GM23338 (cell line): Measurements from ENCODE around the gene ACO2. TPM values are rescaled to one million over a fixed set of nuclear protein-coding genes. Genes with fewer than 3 reads are reported as not detected.

Experiments used
- ATAC-seq: fragments of 200-7000 bp; cut with Tn5 transposase; 3 replicates; pipeline ENCODE4 v1.9.1; 2020
- DNase-seq: peaks from one replicate; pipeline ENCODE4 v3.0.0-alpha.2; 2015; ENCODE audit warnings: low spot score
- H2AFZ ChIP-seq: fragments of 200-600 bp; sonication (generic); 2 replicates; pipeline ENCODE4 v1.8.0; 2016; ENCODE audit warnings: antibody characterized with exemption, mild to moderate bottlenecking, moderate library complexity
- H3F3A ChIP-seq: fragments of 200-600 bp; sonication (generic); replicated peaks from 2 replicates; pipeline ENCODE4 v1.8.0; 2017; ENCODE audit warnings: antibody characterized with exemption, mixed run types, low read depth
- H3K27ac ChIP-seq: fragments of 200-600 bp; sonication (generic); 2 replicates; pipeline ENCODE4 v1.6.1; 2016; ENCODE audit warnings: low read depth
- H3K27me3 ChIP-seq: fragments of 200-600 bp; sonication (generic); 2 replicates; pipeline ENCODE4 v1.8.0; 2016; ENCODE audit warnings: mild to moderate bottlenecking, mixed run types, moderate library complexity; ENCODE audit not compliant: insufficient read depth
- H3K36me3 ChIP-seq: fragments of 200-600 bp; sonication (generic); 2 replicates; pipeline ENCODE4 v1.8.0; 2016; ENCODE audit warnings: mild to moderate bottlenecking; ENCODE audit not compliant: insufficient read depth
- H3K4me1 ChIP-seq: fragments of 200-600 bp; sonication (generic); 2 replicates; pipeline ENCODE4 v1.8.0; 2016; ENCODE audit warnings: mild to moderate bottlenecking, moderate library complexity; ENCODE audit not compliant: insufficient read depth
- H3K4me2 ChIP-seq: fragments of 200-600 bp; sonication (generic); 2 replicates; pipeline ENCODE4 v1.7.1; 2017; ENCODE audit warnings: mixed run types
- H3K4me3 ChIP-seq: fragments of 200-600 bp; sonication (generic); 2 replicates; pipeline ENCODE4 v1.6.1; 2016; ENCODE audit warnings: mixed run types
- H3K79me2 ChIP-seq: fragments of 200-600 bp; sonication (generic); replicated peaks from 2 replicates; pipeline ENCODE4 v1.8.0; 2017; ENCODE audit warnings: mild to moderate bottlenecking; ENCODE audit not compliant: insufficient read depth
- H3K9me2 ChIP-seq: fragments of 200-600 bp; sonication (generic); 2 replicates; pipeline ENCODE4 v1.8.0; 2017; ENCODE audit not compliant: insufficient read depth
- H4K20me1 ChIP-seq: fragments of 200-600 bp; sonication (generic); replicated peaks from 2 replicates; pipeline ENCODE4 v1.8.0; 2017; ENCODE audit warnings: mild to moderate bottlenecking; ENCODE audit not compliant: insufficient read depth
- H3K27ac Mint-ChIP-seq: 2 replicates; pipeline ENCODE4 v1.8.0; 2020; ENCODE audit warnings: inconsistent platforms, mild to moderate bottlenecking, moderate library complexity, mixed read lengths
- H3K27me3 Mint-ChIP-seq: 3 replicates; pipeline ENCODE4 v1.8.0; 2022; ENCODE audit warnings: low read depth, mild to moderate bottlenecking, moderate library complexity, mixed read lengths, inconsistent platforms; ENCODE audit not compliant: insufficient read depth, poor library complexity
- H3K36me3 Mint-ChIP-seq: 3 replicates; pipeline ENCODE4 v1.8.0; 2021; ENCODE audit warnings: low read depth, mild to moderate bottlenecking, inconsistent platforms, moderate library complexity, mixed read lengths
- H3K4me1 Mint-ChIP-seq: 3 replicates; pipeline ENCODE4 v1.8.0; 2020; ENCODE audit warnings: mild to moderate bottlenecking, inconsistent platforms, mixed read lengths
- H3K4me3 Mint-ChIP-seq: 3 replicates; pipeline ENCODE4 v1.8.0; 2021; ENCODE audit warnings: moderate library complexity, mild to moderate bottlenecking, inconsistent platforms, mixed read lengths
- H3K9me3 Mint-ChIP-seq: 3 replicates; pipeline ENCODE4 v1.8.0; 2020; ENCODE audit warnings: moderate library complexity, mild to moderate bottlenecking, inconsistent platforms, mixed read lengths
- CREB1 ChIP-seq: fragments of 250-450 bp; sonication (Bioruptor Pico); IDR thresholded peaks from 2 replicates; pipeline ENCODE4 v1.5.0; 2020; ENCODE audit warnings: low read depth, mild to moderate bottlenecking, moderate library complexity
- CTCF ChIP-seq, 2 experiments: fragments of 200-600 bp in 1 of 2; sonication (generic) in 1 of 2; conservative IDR thresholded peaks; 2 replicates each; pipeline versions ENCODE4 v1.5.1 to v1.6.1; 2016 to 2017; ENCODE audit warnings: antibody characterized with exemption in 2 of 2, low read depth in 2 of 2, mild to moderate bottlenecking in 2 of 2, moderate library complexity in 1 of 2
- ETS1 ChIP-seq: IDR thresholded peaks from 2 replicates; pipeline ENCODE4 v1.6.1; 2016; ENCODE audit warnings: antibody characterized with exemption
- EZH2 ChIP-seq: fragments of 200-600 bp; sonication (generic); IDR thresholded peaks from one replicate; pipeline ENCODE4 v1.8.0; 2017; ENCODE audit warnings: antibody characterized with exemption, mild to moderate bottlenecking, low read depth; ENCODE audit not compliant: unreplicated experiment
- EZH2phosphoT487 ChIP-seq: fragments of 200-600 bp; sonication (generic); IDR thresholded peaks from one replicate; pipeline ENCODE4 v1.8.1; 2018; ENCODE audit warnings: antibody characterized with exemption; ENCODE audit not compliant: unreplicated experiment
- JUNB ChIP-seq: IDR thresholded peaks from one replicate; pipeline ENCODE4 v1.6.1; 2016; ENCODE audit warnings: antibody characterized with exemption; ENCODE audit not compliant: unreplicated experiment
- NANOG ChIP-seq: IDR thresholded peaks from 2 replicates; pipeline ENCODE4 v1.6.1; 2016; ENCODE audit warnings: antibody characterized with exemption, borderline replicate concordance
- POLR2AphosphoS5 ChIP-seq: IDR thresholded peaks from 2 replicates; pipeline ENCODE4 v1.6.1; 2016; ENCODE audit warnings: antibody characterized with exemption, low read depth
- REST ChIP-seq: IDR thresholded peaks from one replicate; pipeline ENCODE4 v1.6.1; 2018; ENCODE audit warnings: antibody characterized with exemption; ENCODE audit not compliant: unreplicated experiment
- STAT1 ChIP-seq: IDR thresholded peaks from one replicate; pipeline ENCODE4 v1.6.1; 2016; ENCODE audit warnings: antibody characterized with exemption; ENCODE audit not compliant: unreplicated experiment
- ZNF114 ChIP-seq: fragments of 250-450 bp; sonication (Bioruptor Pico); IDR thresholded peaks from 2 replicates; pipeline ENCODE4 v1.5.0; 2020; ENCODE audit warnings: mild to moderate bottlenecking, moderate library complexity
- ZNF331 ChIP-seq: fragments of 250-450 bp; sonication (Bioruptor Pico); IDR thresholded peaks from 2 replicates; pipeline ENCODE4 v1.5.0; 2020; ENCODE audit warnings: low read depth, mild to moderate bottlenecking, moderate library complexity
- ZNF462 ChIP-seq: fragments of 250-450 bp; sonication (Bioruptor Pico); IDR thresholded peaks from 2 replicates; pipeline ENCODE4 v1.5.0; 2020; ENCODE audit warnings: mild to moderate bottlenecking, moderate library complexity
- polyA plus RNA-seq: library from polyadenylated mRNA; unstranded; fragments of >200 nt; fragmentation: Nextera tagmentation; extraction: Ambion mirVana; gene quantifications from 2 replicates; pipeline ENCODE4 v1.2.1, GENCODE V29; 2016
- total RNA-seq: library from RNA; depleted of rRNA; stranded (reverse); fragments of >200 nt; shearing (Covaris generic); gene quantifications from 2 replicates; pipeline ENCODE4 v1.2.3, GENCODE V29; 2014

Gene ACO2
- total and polyA plus RNA-seq, 2 experiments from 2014 or later = 36.2 to 79.7 TPM

- Mint-ChIP-seq H3K4me3 (peak overlapping the region; percentile 99; the same call in 1 of the 3 replicates), H3K4me1 (peaks cover 12% of the 10 kb centered on the region), H3K27me3 (peaks cover 25% of the 10 kb centered on the region), H3K27ac (no peak overlapping the region), H3K9me3 (peaks cover 3% of the 10 kb centered on the region; the same call in 1 of the 3 replicates), H3K36me3 (peaks cover 50% of the 10 kb centered on the region)
- no peak for ATAC-seq
- TF ChIP-seq ETS1 (no peak), STAT1 (no peak), NANOG (no peak), EZH2phosphoT487 (no peak), CREB1 (CRISPR knock-in tag) (no peak), EZH2 (no peak), JUNB (no peak), CTCF (conservative IDR thresholded peaks at IDR 0.05; ENCODE audit: low read depth in 2 of 2) (no peak), ZNF331 (CRISPR knock-in tag) (no peak), ZNF462 (CRISPR knock-in tag) (no peak), POLR2AphosphoS5 (no peak), REST (no peak), ZNF114 (CRISPR knock-in tag) (no peak)
- Histone ChIP-seq H3K27me3 (no peaks in the 10 kb centered on the region), H2AFZ (no peak overlapping the region), H3F3A (peaks cover 28% of the 10 kb centered on the region; the same call in 1 of the 2 replicates), H3K4me2 (no peak overlapping the region), H3K4me1 (no peaks in the 10 kb centered on the region), H3K4me3 (no peak overlapping the region), H3K79me2 (peaks cover 88% of the 10 kb centered on the region), H3K9me2 (no peaks in the 10 kb centered on the region), H3K27ac (0 out of 2 replicates have a peak overlapping the region, but pooled peaks have one; percentile 65), H4K20me1 (peaks cover 49% of the 10 kb centered on the region), H3K36me3 (peaks cover 18% of the 10 kb centered on the region)
- no peak for DNase-seq
Measured at GRCh38 chr22:41442240-41442792, 26.6 kb upstream of the ACO2 start.
